CD4-positive, alpha-beta T cell (primary cell): Measurements from ENCODE around the gene DGKK. TPM values are rescaled to one million over a fixed set of nuclear protein-coding genes. Genes with fewer than 3 reads are reported as not detected.

Source experiments
- ATAC-seq: fragments of 200-7000 bp; cut with Tn5 transposase; one replicate; pipeline ENCODE4 v1.10.0; 2022; ENCODE audit warnings: mild to moderate bottlenecking; ENCODE audit not compliant: poor library complexity
- CTCF ChIA-PET: fragments of 350-600 bp; sonication (Branson Sonifier 250); formaldehyde crosslinking; loops from one replicate; lab custom pipeline; 2021; ENCODE audit warnings: antibody characterized with exemption, inconsistent platforms; lab: Charles Lee
- POLR2A ChIA-PET: fragments of 350-600 bp; sonication (Branson Sonifier 250); formaldehyde crosslinking; loops from one replicate; lab custom pipeline; 2021; ENCODE audit warnings: antibody characterized with exemption, inconsistent platforms; lab: Charles Lee
- DNase-seq, 14 experiments: peaks; one replicate each; pipeline ENCODE4 v3.0.0-alpha.2; 2013 to 2020; ENCODE audit warnings: mixed read lengths in 2 of 14
- H3K27ac ChIP-seq, 2 donors: one replicate each; pipeline versions ENCODE4 v1.5.1 to v1.7.0; 2013; ENCODE audit warnings: low read length in 2 of 2, low read depth in 1 of 2, mild to moderate bottlenecking in 1 of 2
- H3K27me3 ChIP-seq, 2 experiments: 1 replicate in 1 of 2; 2 replicates in 1 of 2; pipeline versions ENCODE4 v1.6.1 to v1.7.0; 2013; ENCODE audit warnings: low read length in 2 of 2, control low read depth in 1 of 2, mild to moderate bottlenecking in 1 of 2, moderate library complexity in 1 of 2; ENCODE audit not compliant: insufficient read depth in 2 of 2, control insufficient read depth in 1 of 2
- H3K36me3 ChIP-seq: one replicate; pipeline ENCODE4 v1.6.1; 2013; ENCODE audit warnings: low read length, control low read depth; ENCODE audit not compliant: insufficient read depth
- H3K4me1 ChIP-seq: one replicate; pipeline ENCODE4 v1.6.1; 2013; ENCODE audit warnings: low read length, control low read depth; ENCODE audit not compliant: insufficient read depth
- H3K4me3 ChIP-seq: one replicate; pipeline ENCODE4 v1.5.1; 2013; ENCODE audit warnings: mild to moderate bottlenecking, low read length, moderate library complexity
- H3K9me3 ChIP-seq, 2 experiments: 1 replicate in 1 of 2; 2 replicates in 1 of 2; pipeline versions ENCODE4 v1.6.1 to v1.7.0; 2013; ENCODE audit warnings: low read length in 2 of 2, mild to moderate bottlenecking in 2 of 2, control low read depth in 1 of 2, moderate library complexity in 1 of 2; ENCODE audit not compliant: control insufficient read depth in 1 of 2, insufficient read depth in 1 of 2
- H3K27ac Mint-ChIP-seq: one replicate; pipeline ENCODE4 v1.8.0; 2020; ENCODE audit warnings: mixed read lengths
- H3K27me3 Mint-ChIP-seq: one replicate; pipeline ENCODE4 v1.8.0; 2021; ENCODE audit warnings: mixed read lengths
- H3K36me3 Mint-ChIP-seq: one replicate; pipeline ENCODE4 v1.8.0; 2021; ENCODE audit warnings: low read depth, mixed read lengths
- H3K4me1 Mint-ChIP-seq: one replicate; pipeline ENCODE4 v1.8.0; 2021; ENCODE audit warnings: low read depth, mixed read lengths
- H3K4me3 Mint-ChIP-seq: one replicate; pipeline ENCODE4 v1.8.0; 2020; ENCODE audit warnings: mild to moderate bottlenecking, mixed read lengths
- H3K9me3 Mint-ChIP-seq: one replicate; pipeline ENCODE4 v1.8.0; 2020; ENCODE audit warnings: mixed read lengths
- intact Hi-C, 2 experiments: fragments of 100-400 bp; cut with DNase I in 1 of 2; cut with micrococcal nuclease in 1 of 2; formaldehyde crosslinking; loops; one replicate each; pipeline versions ENCODE4 v1.15.1 to v1.9.0; 2023 to 2025; cut with DNase I, micrococcal nuclease
- total RNA-seq, 174 experiments: library from RNA in 2 of 174; stranded (reverse) in 2 of 174; gene quantifications; one replicate each; pipeline ENCODE4 v1.2.3 and lab custom pipeline; 2021 to 2026
- TF ChIP-seq, protein P1 (sequence below): fragments of 200-600 bp; IDR thresholded peaks from one replicate; pipeline ENCODE4 v1.8.0; 2022; ENCODE audit warnings: antibody characterized with exemption, mild to moderate bottlenecking

DGKK gene
- total RNA-seq, 2 experiments from 2014 or later, result not detected

- H3K27ac ChIP-seq, result no peak overlapping the region
- H3K36me3 ChIP-seq, result no peaks in the 10 kb centered on the region
- H3K9me3 ChIP-seq, result no peaks in the 10 kb centered on the region
- no peak for DNase-seq
- no peaks in the 10 kb centered on the region for H3K4me1 ChIP-seq
- Mint-ChIP-seq H3K36me3 (no peaks in the 10 kb centered on the region), H3K27ac (no peak overlapping the region), H3K9me3 (no peaks in the 10 kb centered on the region), H3K4me1 (no peaks in the 10 kb centered on the region), H3K27me3 (peaks cover 13% of the 10 kb centered on the region), H3K4me3 (no peak overlapping the region)
- ChIA-PET POLR2A (no interaction called here), CTCF (no interaction called here)
- TF ChIP-seq, protein P1, sequence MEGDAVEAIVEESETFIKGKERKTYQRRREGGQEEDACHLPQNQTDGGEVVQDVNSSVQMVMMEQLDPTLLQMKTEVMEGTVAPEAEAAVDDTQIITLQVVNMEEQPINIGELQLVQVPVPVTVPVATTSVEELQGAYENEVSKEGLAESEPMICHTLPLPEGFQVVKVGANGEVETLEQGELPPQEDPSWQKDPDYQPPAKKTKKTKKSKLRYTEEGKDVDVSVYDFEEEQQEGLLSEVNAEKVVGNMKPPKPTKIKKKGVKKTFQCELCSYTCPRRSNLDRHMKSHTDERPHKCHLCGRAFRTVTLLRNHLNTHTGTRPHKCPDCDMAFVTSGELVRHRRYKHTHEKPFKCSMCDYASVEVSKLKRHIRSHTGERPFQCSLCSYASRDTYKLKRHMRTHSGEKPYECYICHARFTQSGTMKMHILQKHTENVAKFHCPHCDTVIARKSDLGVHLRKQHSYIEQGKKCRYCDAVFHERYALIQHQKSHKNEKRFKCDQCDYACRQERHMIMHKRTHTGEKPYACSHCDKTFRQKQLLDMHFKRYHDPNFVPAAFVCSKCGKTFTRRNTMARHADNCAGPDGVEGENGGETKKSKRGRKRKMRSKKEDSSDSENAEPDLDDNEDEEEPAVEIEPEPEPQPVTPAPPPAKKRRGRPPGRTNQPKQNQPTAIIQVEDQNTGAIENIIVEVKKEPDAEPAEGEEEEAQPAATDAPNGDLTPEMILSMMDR, result no peak
- no peak overlapping the region for H3K4me3 ChIP-seq
- H3K27me3 ChIP-seq, result no peaks in the 10 kb centered on the region
- intact Hi-C loops, result no loop called here
- ATAC-seq, result no peak
Observed at GRCh38 chrX:50407976-50408375, 62.6 kb downstream of the DGKK start.

- no peaks in the 10 kb centered on the region for H3K27me3 ChIP-seq
- H3K4me3 ChIP-seq, result no peak overlapping the region
- peaks cover 2% of the 10 kb centered on the region for H3K27me3 Mint-ChIP-seq
- H3K4me1 ChIP-seq, result no peaks in the 10 kb centered on the region
- H3K4me3 Mint-ChIP-seq, result no peak overlapping the region
- no peaks in the 10 kb centered on the region for H3K36me3 ChIP-seq
- intact Hi-C loops, result no loop called here
- no peak overlapping the region for H3K27ac ChIP-seq
- TF ChIP-seq, protein P1, result no peak
- no peak overlapping the region for H3K27ac Mint-ChIP-seq
- no peaks in the 10 kb centered on the region for H3K36me3 Mint-ChIP-seq
- no peaks in the 10 kb centered on the region for H3K9me3 ChIP-seq
- ChIA-PET CTCF (no interaction called here), POLR2A (no interaction called here)
- DNase-seq (no peak), ATAC-seq (no peak)
- no peaks in the 10 kb centered on the region for H3K9me3 Mint-ChIP-seq
- H3K4me1 Mint-ChIP-seq, result no peaks in the 10 kb centered on the region
Observed at GRCh38 chrX:50403903-50404302, 66.7 kb downstream of the DGKK start.

DNA sequence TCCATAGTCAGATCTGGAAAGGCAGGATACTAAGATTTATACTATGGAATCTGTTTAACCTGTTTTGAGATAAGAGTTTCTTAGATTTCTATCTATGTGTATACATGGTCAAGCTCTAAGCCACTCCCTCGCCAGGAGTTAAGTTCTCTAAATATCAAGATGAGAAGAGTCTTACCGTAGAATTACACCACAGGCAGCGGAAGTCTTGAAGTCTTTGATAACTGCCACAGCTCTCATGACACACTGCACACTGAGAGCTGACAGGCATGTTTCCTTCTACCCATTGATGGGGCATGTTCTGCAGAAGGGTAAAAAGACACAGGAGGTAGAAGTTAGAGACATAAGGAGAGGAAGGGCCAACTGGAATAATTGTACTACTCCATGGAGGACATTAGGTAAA is 67.7 kb downstream of the DGKK start:
- Histone ChIP-seq H3K4me1 (no peaks in the 10 kb centered on the region), H3K27ac (no peak overlapping the region), H3K4me3 (no peak overlapping the region), H3K27me3 (no peaks in the 10 kb centered on the region), H3K9me3 (no peaks in the 10 kb centered on the region), H3K36me3 (no peaks in the 10 kb centered on the region)
- Mint-ChIP-seq H3K4me3 (no peak overlapping the region), H3K9me3 (no peaks in the 10 kb centered on the region), H3K36me3 (no peaks in the 10 kb centered on the region), H3K27me3 (no peaks in the 10 kb centered on the region), H3K27ac (no peak overlapping the region), H3K4me1 (no peaks in the 10 kb centered on the region)
- DNase-seq (no peak), ATAC-seq (no peak)
- intact Hi-C loops, result no loop called here
- ChIA-PET POLR2A (no interaction called here), CTCF (no interaction called here)
- TF ChIP-seq, protein P1, result no peak
